GM19351 (cell line): ENCODE results near the gene CCDC148.
"Not testable (repeated sequence)": the region's sequence is repeated elsewhere in the genome, so short reads cannot be mapped to it uniquely, and the experiment has no call there.

ENCODE experiments used
- ATAC-seq: cut with Tn5 transposase; IDR thresholded peaks from one replicate; pipeline ENCODE4 v1.9.1; 2021; ENCODE audit warnings: mild to moderate bottlenecking, moderate library complexity; ENCODE audit not compliant: unreplicated experiment

The CCDC148 gene

DNA sequence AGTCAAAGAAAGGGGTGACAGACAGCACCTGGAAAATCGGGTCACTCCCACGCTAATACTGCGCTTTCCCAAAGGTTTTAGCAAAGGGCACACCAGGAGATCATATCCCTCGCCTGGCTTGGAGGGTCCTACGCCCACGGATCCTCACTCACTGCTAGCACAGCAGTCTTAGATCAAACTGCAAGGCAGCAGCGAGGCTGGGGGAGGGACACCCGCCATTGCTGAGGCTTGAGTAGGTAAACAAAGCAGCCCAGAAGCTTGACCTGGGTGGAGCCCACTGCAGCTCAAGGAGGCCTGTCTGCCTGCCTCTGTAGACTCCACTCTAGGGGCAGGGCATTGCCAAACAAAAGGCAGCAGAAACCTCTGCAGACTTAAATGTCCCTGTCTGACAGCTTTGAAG lies 233.5 kb downstream of the CCDC148 start:
- not testable (repeated sequence) for ATAC-seq

DNA sequence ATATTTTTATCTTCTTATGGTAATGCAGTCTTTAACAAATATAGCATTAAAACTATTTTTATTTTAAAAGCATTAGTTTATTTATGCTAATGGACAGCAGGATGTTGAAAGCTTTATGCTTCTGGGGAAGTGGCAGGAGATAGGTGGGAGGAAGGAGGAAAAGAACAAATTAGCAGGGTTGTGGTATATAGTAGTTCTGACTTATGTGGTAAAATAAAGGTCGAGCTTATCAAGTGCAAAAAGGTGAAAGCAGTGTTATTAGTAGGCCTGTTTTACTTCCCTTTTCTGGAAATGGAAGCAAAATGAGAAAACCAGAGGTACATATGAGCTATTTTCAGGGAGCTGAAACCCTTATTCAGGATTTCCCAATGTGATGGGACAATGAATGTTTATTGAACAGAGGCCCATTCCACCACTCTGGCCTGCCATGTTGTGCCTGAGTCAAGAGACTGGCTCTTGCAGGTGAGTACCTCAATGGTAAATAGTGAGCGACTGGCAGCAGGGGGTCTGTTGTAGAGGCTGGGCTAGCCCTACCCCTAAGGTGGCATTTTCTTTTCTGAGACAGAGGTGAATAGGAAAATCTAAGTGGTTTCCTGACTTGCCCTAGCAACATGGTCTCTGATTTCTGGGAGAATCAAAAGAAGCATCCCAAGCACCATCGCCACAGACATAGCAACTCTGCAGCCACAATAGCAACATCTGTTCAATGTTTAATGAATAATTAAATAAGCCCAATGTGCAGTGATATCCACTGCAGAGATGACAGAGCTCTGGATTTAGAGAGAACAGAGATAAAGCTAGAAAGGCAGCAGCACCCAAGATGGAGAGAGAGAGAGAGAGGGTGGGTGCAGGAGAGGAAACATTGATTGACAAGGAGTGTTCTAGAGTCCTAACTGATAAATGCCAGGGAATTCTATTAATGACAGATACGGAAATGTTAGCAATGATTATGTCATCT lies 235.2 kb downstream of the CCDC148 start:
- ATAC-seq, result peak; percentile 91

DNA sequence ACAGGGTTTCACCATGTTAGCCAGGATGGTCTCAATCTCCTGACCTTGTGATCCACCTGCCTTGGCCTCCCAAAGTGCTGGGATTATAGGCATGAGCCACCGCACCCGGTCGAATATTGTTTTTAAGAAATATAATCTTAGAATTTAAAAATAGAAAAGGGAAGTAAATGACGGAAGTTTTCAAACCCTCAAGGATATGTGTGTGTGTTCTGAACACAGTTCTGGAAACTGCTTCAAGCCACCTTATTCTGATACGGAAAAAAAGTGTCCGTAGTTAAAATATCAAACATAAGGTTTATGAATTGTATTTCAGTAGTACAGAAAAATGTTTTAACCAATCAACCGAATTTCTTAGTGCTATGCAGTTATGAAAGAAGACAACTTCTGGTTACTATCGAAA lies 239.0 kb downstream of the CCDC148 start:
- ATAC-seq, result no peak

DNA sequence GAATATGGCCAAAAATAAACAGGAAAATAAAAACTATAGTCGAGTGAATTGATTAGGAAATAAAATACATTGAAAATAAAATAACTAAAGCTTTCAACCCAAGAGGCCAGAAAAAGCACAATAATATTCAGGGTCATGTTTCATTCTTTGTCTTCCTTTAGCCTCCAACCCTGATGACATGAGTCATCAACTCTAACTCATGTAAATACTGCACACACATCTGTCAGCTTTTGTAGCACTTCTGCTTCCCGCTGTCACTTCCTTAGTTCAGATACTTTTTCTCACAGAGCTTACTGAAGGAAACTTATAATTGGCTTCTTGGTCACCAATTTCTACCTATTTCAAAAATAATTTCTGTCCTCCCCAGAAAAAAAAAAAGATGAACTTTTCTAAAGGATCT lies 242.1 kb downstream of the CCDC148 start:
- ATAC-seq, result peak; percentile 99

DNA sequence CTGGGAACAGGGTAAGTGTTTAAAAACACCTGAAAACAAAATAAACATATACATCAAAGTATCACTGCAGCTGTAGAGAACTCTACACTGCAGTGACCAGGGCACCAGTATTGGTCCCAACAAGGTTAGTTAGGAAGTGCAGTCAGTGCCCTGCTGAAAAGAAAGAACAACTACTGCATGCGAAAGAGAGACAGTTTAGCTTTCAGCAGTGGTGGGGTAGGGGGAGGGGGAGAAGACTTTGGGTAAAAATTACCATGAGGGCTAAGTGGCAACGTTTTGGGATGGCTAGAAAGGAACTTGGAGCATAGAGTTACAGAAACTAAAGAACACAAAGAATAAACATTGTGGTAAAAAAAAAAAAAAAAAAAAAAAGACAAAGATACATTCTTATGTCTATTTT lies 242.8 kb downstream of the CCDC148 start:
- no peak for ATAC-seq

DNA sequence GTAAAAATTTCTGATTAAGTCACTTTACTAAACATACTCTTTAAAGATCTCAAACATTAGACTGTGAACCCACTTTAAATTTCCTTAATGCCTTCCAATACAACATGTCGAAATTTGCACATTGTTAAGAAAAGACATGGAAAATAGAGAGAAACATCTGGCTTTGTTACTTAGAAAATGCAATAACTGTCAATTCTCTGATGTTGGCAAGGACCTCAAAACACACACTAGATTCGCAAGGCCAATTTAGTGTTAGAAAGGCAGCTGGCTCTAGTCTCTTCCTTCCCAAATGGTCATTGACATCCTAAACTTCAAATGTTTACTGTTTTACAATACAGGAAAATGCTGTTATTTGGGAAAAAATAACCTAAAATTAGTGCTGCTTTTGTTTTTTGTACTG lies 244.3 kb downstream of the CCDC148 start:
- no peak for ATAC-seq

DNA sequence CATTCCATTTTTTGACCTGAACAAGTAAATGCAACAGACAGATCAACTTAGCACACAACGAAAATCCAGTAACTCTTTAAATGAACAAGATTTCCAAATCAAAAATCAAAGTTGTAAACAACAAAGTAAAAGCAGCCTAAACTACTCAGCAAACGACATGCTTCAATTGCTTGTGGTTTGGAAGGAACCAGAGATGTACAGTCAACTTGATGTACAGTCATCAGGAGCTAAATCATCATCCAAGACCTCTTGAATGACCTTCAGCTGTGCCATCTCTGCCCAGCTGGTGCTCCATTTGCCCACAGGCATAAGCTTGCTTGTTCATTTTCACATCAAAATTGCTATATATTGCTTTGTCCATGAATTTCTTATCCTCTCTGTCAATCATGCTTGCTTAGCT lies 245.1 kb downstream of the CCDC148 start:
- ATAC-seq, result no peak

DNA sequence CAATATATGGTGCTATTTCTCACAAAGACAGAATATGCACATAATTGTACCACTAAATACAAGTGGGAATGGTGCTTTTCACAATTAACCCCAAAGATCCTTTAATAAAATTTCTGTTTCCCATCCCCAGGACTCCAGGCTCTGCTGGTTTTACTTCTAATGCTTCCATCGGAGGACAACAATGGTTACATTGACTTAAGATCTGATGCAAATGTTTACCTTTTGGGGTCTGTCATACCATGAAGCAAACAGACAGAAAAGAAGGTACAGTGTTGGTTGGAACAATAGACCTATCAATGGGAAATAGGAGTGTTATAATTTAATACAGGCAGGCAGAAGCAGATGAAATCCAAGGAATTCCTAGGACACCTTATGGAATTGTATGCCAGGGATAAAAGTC lies 249.2 kb downstream of the CCDC148 start:
- ATAC-seq, result no peak

DNA sequence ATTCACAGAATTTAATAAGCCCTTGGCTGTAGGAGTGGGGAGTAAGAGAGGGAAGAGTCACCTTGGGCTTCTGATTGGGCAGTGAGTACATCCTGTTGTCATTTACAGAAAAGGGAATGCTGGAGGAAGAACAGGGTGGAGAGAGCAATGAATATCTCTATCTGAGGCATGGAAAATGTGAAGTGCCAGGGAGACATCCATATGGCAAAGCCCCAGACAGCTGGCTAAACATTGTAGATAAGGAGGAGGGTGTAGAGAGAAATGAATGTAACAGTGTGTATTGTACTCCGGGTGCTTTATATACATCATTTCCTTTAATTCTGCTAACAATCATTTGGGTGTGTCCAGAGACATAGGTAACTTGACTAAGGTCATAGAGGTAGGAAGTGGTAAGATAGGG lies 251.3 kb downstream of the CCDC148 start:
- no peak for ATAC-seq

DNA sequence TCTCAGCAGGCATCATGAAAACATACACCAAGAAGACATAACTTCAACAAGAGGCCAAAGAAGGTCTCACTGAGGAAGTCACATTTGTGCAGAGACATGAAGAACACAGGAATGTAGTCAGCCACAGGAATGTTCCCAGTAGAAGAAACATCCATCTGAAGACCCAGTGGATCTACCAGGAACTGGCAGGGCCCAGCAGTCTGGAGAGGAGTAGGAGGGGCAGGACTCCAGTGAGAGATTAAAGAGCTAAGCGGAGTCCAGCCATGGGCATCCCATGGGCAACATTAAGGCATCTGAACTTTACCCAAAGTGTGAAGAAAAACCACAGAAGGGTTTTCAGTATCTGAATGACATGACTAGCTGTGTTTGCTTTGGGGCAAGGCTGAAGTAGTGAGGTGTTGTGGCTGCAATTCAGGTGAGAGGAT lies 251.8 kb downstream of the CCDC148 start:
- no peak for ATAC-seq

DNA sequence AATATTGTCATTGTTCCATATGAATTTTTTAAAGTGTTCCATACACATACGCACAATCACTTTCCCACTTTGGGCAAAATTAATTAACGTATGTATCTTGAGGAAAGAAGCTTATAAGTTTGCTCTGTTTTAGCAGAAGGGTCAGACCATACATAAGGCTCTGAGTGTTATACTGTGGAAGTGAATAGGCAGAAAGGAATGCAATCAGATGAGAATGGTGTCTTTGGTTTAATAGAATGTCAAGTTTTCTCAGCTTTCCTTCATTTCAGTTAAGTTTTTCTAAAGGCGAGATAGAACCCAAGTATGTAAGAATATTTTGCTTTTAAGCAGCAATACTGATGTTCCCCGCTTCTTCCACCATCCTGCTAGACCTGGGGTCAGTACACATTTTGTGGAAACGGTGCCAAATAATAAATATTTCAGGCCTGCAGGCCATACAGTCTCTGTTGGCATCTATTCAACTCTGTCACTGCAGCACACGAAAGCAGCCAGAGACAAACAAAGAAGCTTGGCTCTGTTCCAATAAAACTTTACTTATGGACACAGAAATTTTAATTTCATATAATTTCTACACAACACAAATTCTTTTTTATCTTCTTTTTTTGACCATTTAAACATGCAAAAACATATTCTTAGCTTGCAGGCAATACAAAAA lies 254.3 kb downstream of the CCDC148 start:
- ATAC-seq, result no peak

DNA sequence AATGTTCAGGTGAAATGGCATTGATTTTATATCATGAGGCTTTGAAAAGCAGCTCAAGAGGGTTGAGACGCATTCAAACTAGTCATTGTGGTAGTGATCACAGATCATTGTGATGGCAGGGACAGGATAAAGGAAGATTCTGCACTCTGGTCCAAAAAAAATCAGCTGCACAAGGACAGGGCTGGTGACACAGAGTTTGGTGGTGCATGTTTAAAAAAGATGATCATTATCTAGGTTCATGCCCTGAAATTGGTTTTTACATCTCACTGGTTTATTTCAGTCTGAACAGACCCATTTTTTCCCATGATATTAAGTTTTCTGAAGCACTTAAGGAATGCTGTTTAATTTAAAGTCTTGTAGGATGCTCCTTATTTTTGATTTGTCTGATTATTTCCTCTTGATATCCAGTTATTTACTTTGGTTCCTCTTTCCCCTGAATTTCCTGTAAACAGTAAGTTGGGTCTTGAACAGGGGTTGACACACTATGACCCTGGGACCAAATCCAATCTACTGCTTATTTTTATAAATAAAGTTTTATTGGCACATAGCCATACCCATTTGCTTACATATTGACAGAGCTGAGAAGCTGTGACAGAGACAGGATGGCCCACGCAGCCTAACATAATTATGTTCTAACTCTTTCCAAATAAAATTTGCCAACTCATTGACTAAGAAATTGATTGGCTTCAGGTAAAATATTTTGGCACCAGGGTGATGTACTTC lies 256.5 kb downstream of the CCDC148 start:
- no peak for ATAC-seq

DNA sequence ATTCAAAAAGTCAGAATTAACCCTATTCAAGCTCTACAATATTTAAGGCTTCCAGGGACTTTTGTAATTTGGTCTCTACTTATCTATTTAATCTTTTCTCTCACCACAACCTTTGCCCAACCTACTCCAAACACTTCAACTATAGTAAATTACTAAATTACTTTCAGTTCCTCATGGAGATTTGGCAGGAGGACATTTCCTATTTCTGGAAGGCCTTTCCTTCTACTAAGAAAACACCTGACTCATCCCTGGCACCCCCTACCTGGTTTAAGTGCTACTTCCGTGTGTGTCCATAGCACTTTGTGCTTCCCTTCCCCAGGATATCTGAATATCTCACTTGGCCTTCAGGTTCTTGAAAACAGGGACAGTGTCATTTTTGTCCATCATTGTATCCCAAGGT lies 258.6 kb downstream of the CCDC148 start:
- no peak for ATAC-seq

DNA sequence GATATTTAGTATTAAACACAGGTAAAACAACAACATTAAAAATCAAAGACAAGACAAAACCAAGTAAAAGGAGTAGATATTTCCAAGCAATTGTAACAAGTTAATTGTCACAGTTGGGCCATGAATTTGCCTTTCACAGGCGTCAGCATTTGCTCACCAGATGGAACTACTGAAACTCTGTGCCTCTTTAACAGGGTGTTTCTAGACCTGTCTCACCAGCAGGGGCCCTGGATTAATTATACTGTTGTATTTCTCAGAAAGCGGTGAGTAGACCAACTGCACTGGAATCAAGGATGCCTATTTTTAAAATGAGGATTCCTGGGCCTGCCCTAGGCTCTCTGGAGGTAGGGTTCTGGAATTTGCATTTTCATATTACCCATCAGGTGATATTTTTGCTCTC lies 262.3 kb downstream of the CCDC148 start:
- ATAC-seq, result no peak

DNA sequence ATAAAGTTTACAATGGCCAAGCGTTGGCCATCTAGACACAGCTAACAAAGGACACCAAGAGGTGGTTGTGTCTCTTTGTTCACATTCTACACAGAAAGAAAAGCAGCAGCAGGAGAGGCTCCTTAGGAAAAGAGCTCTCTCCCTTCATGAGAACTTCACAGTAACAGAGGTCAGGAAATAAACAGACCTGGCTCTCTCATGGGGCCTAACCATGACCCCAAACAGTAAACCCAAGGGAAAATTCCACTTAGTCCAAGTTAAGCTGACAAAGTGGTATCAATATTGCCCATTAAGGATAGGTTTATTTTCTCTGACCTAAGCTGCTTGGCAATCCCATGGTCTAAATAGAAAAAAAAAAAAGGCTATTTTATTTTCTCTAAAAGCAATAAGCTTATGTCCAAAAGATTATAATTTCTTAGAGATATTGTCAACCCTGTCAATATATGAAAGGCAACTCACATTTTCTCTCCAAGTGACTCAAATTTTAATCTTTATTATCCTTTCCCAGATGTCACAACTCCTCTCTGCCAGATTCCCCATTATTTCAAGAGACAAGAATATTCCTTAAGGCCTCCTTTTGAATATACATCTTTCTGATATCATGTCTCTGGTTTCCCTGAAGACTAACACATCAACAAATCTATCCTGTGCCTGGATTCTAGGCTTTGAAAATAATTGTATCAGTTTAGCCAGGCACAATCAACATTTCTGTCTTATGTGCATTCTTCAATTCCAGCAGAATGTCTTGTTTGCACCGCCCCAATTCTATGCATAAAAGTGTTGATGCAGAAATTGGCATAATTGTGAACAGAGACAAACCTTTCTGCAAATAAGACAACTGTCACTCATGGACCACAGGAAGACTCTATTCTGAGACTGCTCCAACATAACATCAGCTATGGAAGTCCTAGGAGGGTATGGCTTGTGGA lies 263.8 kb downstream of the CCDC148 start:
- no peak for ATAC-seq

DNA sequence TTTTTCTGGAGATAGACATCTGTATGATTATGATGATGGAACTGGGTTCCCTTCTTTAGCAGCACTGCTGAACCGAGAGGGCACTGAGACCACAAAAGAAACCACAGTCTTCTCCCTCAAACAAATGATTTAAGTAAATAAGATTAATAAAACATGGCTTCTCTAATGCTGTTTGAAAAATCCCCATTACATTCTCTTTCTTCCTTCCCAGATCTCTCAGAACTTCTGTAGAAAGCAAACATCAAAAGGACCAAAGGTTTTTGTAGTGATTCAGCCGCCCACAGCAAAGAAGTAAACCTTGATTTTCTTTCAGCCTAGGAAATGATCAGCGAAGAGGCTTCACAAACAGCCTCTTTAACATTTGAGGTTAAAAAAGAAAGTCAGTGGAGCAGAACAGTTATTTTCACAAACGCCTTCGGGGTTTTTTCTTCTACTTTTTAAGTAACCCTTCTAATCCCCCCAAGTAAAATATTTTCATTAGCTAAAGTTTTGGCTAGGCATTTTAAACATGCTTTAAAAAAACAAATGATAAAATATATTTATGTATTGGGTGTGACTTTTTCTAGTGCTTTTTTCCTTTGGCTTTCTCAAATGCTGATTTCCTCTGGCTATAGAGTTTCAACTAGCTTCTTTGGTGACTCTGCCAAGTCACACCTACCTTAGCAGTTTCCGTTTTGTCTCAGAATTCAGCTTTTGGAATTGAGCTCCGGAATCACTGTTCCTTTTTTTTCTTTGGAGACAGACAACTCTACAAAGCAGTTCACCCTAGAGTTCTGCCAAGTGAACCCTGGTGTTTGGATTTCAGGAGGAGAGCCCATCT lies 265.3 kb downstream of the CCDC148 start:
- peak; percentile 77 for ATAC-seq

DNA sequence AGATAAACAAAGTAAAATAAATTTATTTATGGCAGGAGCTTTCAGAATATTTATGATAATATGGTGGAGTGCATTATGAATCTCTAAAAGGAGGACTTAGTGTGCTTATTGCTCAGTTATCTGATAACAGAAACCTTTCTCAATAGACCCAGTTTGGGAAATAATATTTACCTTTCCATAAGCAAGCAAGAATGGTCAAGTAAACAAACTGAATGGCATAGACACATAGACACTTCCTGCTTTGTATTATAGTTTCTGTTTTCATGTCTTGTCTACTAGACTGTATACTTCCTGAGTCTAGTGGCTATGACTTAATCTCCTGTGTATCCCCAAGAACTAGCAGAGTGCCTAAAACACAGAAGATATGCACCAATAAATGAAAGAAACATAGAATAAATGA lies 267.0 kb downstream of the CCDC148 start:
- peak; percentile 58 for ATAC-seq

DNA sequence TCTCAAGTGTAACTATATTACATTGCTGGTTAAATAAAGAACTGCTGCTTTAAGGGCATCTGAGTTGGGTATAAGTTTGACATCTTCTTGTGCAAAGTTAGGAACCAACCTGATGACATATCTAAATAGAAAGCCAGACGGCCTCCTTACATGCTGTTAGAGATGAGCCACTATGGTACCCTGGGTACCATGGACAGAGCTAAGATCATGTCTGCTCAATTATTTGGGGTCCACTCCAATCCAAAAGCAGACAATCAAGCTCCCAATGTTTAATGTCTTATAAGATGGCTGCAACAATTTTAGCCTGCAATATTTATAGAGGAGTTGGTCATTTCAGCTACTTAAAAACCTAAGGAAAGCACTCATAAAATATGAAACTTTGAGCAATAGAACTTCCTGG lies 268.6 kb downstream of the CCDC148 start:
- no peak for ATAC-seq

DNA sequence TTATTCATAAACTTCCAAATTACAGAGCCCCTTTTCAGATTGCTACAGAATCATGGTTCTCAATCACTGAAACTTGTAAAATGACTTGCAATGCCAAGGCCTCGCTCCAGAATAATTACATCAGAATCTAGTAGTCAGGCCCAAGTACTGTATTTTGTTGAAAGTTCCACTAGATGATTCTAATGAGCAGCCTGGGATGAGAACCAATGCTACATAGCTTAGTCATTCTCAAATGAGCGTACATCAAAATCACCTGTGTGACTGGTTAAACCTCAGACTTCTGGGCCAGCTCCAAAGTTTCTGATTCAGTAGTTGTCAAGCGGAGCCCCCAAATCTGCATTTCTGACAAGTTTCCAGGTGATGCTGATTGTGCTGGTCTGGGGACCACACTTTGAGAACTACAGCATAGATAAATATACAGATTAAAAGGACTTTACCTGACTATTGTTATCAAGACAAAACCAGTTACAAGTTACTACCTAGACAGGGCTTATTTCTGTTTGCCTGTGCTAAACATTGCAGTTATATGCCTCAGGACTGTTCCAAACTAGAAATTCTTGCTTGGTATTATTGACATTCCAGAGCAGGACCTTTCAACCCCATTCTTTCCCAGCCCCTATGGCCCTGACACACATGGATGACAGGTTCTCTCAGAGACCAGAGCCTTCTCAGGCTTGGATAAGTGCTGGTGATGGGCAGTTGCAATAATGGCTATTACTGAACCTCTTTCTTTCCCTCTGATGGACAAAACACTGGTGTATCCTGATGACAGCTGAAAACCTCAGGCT lies 271.8 kb downstream of the CCDC148 start:
- ATAC-seq, result no peak
